Mammary epithelial cell (primary cell): ENCODE results near the gene PIKFYVE.
"Not testable (repeated sequence)": the region's sequence is repeated elsewhere in the genome, so short reads cannot be mapped to it uniquely, and the experiment has no call there.

Source experiments
- CTCF ChIP-seq, 2 donors: IDR thresholded peaks in 1 of 2; conservative IDR thresholded peaks in 1 of 2; 2 replicates each; pipeline ENCODE4 v1.5.1; 2011 to 2012; ENCODE audit warnings: inconsistent platforms in 2 of 2, low read length in 2 of 2, mild to moderate bottlenecking in 2 of 2, control low read depth in 1 of 2, low read depth in 1 of 2; ENCODE audit not compliant: insufficient read depth in 1 of 2; ENCODE audit errors: extremely low read depth in 1 of 2
- EZH2 ChIP-seq: IDR thresholded peaks from 2 replicates; pipeline ENCODE4 v1.6.1; 2012; ENCODE audit warnings: low read length, inconsistent platforms, borderline replicate concordance

GRCh38 chr2:208377344-208377860, 111.3 kb downstream of the PIKFYVE start:
- not testable (repeated sequence) for TF ChIP-seq CTCF (conservative IDR thresholded peaks at IDR 0.05 in 1 of 2, IDR thresholded peaks at IDR 0.05 in 1 of 2; ENCODE audit: extremely low read depth in 1 of 2, insufficient read depth in 1 of 2, low read depth in 1 of 2, low read length in 2 of 2); EZH2
